Measurements from ENCODE around the gene CCDC149. TPM values are rescaled to one million over a fixed set of nuclear protein-coding genes. Genes with fewer than 3 reads are reported as not detected.

The CCDC149 gene
- total RNA-seq, 1 donor from 2014 or later = 10.2 TPM

GRCh38 chr4:24949970-24950369, 37.1 kb upstream of the CCDC149 start:
- FAIRE-seq (no peak), DNase-seq (ENCODE audit: low read depth) (no peak)
- Histone ChIP-seq H3K4me2 (ENCODE audit: low read length) (no peak overlapping the region), H3K4me1 (ENCODE audit: insufficient read depth, low read length) (no peaks in the 10 kb centered on the region), H3K27ac (ENCODE audit: low read depth, low read length) (no peak overlapping the region), H3K9ac (ENCODE audit: low read length) (no peak overlapping the region), H3K79me2 (ENCODE audit: insufficient read depth, low read length) (no peaks in the 10 kb centered on the region), H3K27me3 (ENCODE audit: insufficient read depth, low read length) (peaks cover 7% of the 10 kb centered on the region), H3K36me3 (ENCODE audit: insufficient read depth, low read length) (no peaks in the 10 kb centered on the region), H2AFZ (ENCODE audit: low read depth, low read length) (no peak overlapping the region), H3K9me3 (ENCODE audit: insufficient read depth, low read depth, low read length) (no peaks in the 10 kb centered on the region), H3K4me3 (ENCODE audit: insufficient read depth, low read depth, low read length) (no peak overlapping the region), H4K20me1 (ENCODE audit: insufficient read depth, low read length) (no peaks in the 10 kb centered on the region)
- H3K27ac Mint-ChIP-seq (ENCODE audit: unreplicated experiment) = no peak overlapping the region
- H3K9me3 Mint-ChIP-seq (ENCODE audit: unreplicated experiment) = peaks cover 4% of the 10 kb centered on the region
- peaks cover 11% of the 10 kb centered on the region for H3K27me3 Mint-ChIP-seq (ENCODE audit: low read depth, unreplicated experiment)
- no peaks in the 10 kb centered on the region for H3K36me3 Mint-ChIP-seq (ENCODE audit: low read depth, unreplicated experiment)
- H3K4me1 Mint-ChIP-seq (ENCODE audit: low read depth, unreplicated experiment) = no peaks in the 10 kb centered on the region
- no peak for TF ChIP-seq CTCF (IDR thresholded peaks at IDR 0.05; ENCODE audit: insufficient read depth, low read depth, low read length)
- no peak for TF ChIP-seq EZH2 (IDR thresholded peaks at IDR 0.05; ENCODE audit: insufficient read depth, low read length)
- no peak overlapping the region for H3K4me3 Mint-ChIP-seq (ENCODE audit: unreplicated experiment)

- H3K9me3 ChIP-seq (ENCODE audit: insufficient read depth, low read depth, low read length) = no peaks in the 10 kb centered on the region
- no peak for TF ChIP-seq EZH2 (IDR thresholded peaks at IDR 0.05; ENCODE audit: insufficient read depth, low read length)
- no peak for TF ChIP-seq CTCF (IDR thresholded peaks at IDR 0.05; ENCODE audit: insufficient read depth, low read depth, low read length)
- H3K27ac ChIP-seq (ENCODE audit: low read depth, low read length) = no peak overlapping the region
- Mint-ChIP-seq H3K36me3 (ENCODE audit: low read depth, unreplicated experiment) (no peaks in the 10 kb centered on the region), H3K4me1 (ENCODE audit: low read depth, unreplicated experiment) (peaks cover 2% of the 10 kb centered on the region), H3K9me3 (ENCODE audit: unreplicated experiment) (peaks cover 39% of the 10 kb centered on the region), H3K27ac (ENCODE audit: unreplicated experiment) (no peak overlapping the region), H3K27me3 (ENCODE audit: low read depth, unreplicated experiment) (no peaks in the 10 kb centered on the region), H3K4me3 (ENCODE audit: unreplicated experiment) (no peak overlapping the region)
- DNase-seq (ENCODE audit: low read depth) (no peak), FAIRE-seq (no peak)
- H4K20me1 ChIP-seq (ENCODE audit: insufficient read depth, low read length) = no peaks in the 10 kb centered on the region
- H3K4me2 ChIP-seq (ENCODE audit: low read length) = no peak overlapping the region
- no peak overlapping the region for H3K4me3 ChIP-seq (ENCODE audit: insufficient read depth, low read depth, low read length)
- no peaks in the 10 kb centered on the region for H3K36me3 ChIP-seq (ENCODE audit: insufficient read depth, low read length)
- no peak overlapping the region for H3K9ac ChIP-seq (ENCODE audit: low read length)
- H3K79me2 ChIP-seq (ENCODE audit: insufficient read depth, low read length) = no peaks in the 10 kb centered on the region
- H2AFZ ChIP-seq (ENCODE audit: low read depth, low read length) = no peak overlapping the region
- H3K27me3 ChIP-seq (ENCODE audit: insufficient read depth, low read length) = peaks cover 2% of the 10 kb centered on the region
- H3K4me1 ChIP-seq (ENCODE audit: insufficient read depth, low read length) = peaks cover under 1% of the 10 kb centered on the region
Measured at GRCh38 chr4:24937917-24938281, 25.1 kb upstream of the CCDC149 start.

- no peaks in the 10 kb centered on the region for H3K9me3 ChIP-seq (ENCODE audit: insufficient read depth, low read depth, low read length)
- DNase-seq (ENCODE audit: low read depth) = peak; percentile 80
Measured at GRCh38 chr4:24937176-24937916, 24.5 kb upstream of the CCDC149 start.

More at GRCh38 chr4:24937176-24937916, 24.5 kb upstream of the CCDC149 start:
- Histone ChIP-seq H3K4me2 (ENCODE audit: low read length) (no peak overlapping the region), H3K27me3 (ENCODE audit: insufficient read depth, low read length) (peaks cover 2% of the 10 kb centered on the region), H3K4me3 (ENCODE audit: insufficient read depth, low read depth, low read length) (no peak overlapping the region), H2AFZ (ENCODE audit: low read depth, low read length) (no peak overlapping the region), H3K79me2 (ENCODE audit: insufficient read depth, low read length) (no peaks in the 10 kb centered on the region), H3K9ac (ENCODE audit: low read length) (no peak overlapping the region), H3K36me3 (ENCODE audit: insufficient read depth, low read length) (no peaks in the 10 kb centered on the region), H4K20me1 (ENCODE audit: insufficient read depth, low read length) (no peaks in the 10 kb centered on the region), H3K4me1 (ENCODE audit: insufficient read depth, low read length) (peaks cover 6% of the 10 kb centered on the region), H3K27ac (ENCODE audit: low read depth, low read length) (no peak overlapping the region)
- Mint-ChIP-seq H3K9me3 (ENCODE audit: unreplicated experiment) (peaks cover 36% of the 10 kb centered on the region), H3K4me1 (ENCODE audit: low read depth, unreplicated experiment) (peaks cover 7% of the 10 kb centered on the region), H3K36me3 (ENCODE audit: low read depth, unreplicated experiment) (no peaks in the 10 kb centered on the region), H3K27me3 (ENCODE audit: low read depth, unreplicated experiment) (no peaks in the 10 kb centered on the region), H3K4me3 (ENCODE audit: unreplicated experiment) (no peak overlapping the region), H3K27ac (ENCODE audit: unreplicated experiment) (no peak overlapping the region)
- no peak for TF ChIP-seq CTCF (IDR thresholded peaks at IDR 0.05; ENCODE audit: insufficient read depth, low read depth, low read length)
- TF ChIP-seq EZH2 (IDR thresholded peaks at IDR 0.05; ENCODE audit: insufficient read depth, low read length) = no peak
- FAIRE-seq = no peak

Data from astrocyte (in vitro differentiated cells and primary cell).